Gastrocnemius medialis (tissue), 4 donors: ENCODE measurements around the gene TGFA. TPM values are rescaled to one million over a fixed set of nuclear protein-coding genes. Genes with fewer than 3 reads are reported as not detected.

Source experiments
- ATAC-seq, 2 donors: fragments of 150-250 bp; one replicate each; pipeline ENCODE4 v1.9.1; 2016
- DNase-seq, 2 donors: peaks; one replicate each; pipeline ENCODE4 v3.0.0-alpha.2; 2019
- H3K27ac ChIP-seq, 4 donors: fragments of 200-600 bp; sonication (generic); 1 replicate in 1 of 4; 2 replicates in 3 of 4; pipeline ENCODE4 v1.5.1; 2016 to 2018; ENCODE audit warnings: mild to moderate bottlenecking in 2 of 4, moderate library complexity in 1 of 4
- H3K27me3 ChIP-seq, 3 donors: fragments of 200-600 bp; sonication (generic) in 2 of 3; 1 replicate in 1 of 3; 2 replicates in 2 of 3; pipeline versions ENCODE4 v1.5.1 to v1.6.0; 2016 to 2019; ENCODE audit warnings: mild to moderate bottlenecking in 1 of 3, moderate library complexity in 1 of 3
- H3K36me3 ChIP-seq, 2 donors: fragments of 200-600 bp; sonication (generic) in 1 of 2; one replicate each; pipeline ENCODE4 v1.5.1; 2017 to 2018
- H3K4me1 ChIP-seq, 2 donors: fragments of 200-600 bp; sonication (generic) in 1 of 2; one replicate each; pipeline ENCODE4 v1.5.1; 2016 to 2017; ENCODE audit warnings: mild to moderate bottlenecking in 2 of 2
- H3K4me3 ChIP-seq, 4 donors: fragments of 200-600 bp; sonication (generic) in 3 of 4; 1 replicate in 1 of 4; 2 replicates in 3 of 4; pipeline ENCODE4 v1.5.1; 2016 to 2019; ENCODE audit warnings: mild to moderate bottlenecking in 2 of 4
- H3K9me3 ChIP-seq, 3 donors: fragments of 200-600 bp; sonication (generic) in 2 of 3; 1 replicate in 1 of 3; 2 replicates in 2 of 3; pipeline ENCODE4 v1.5.1; 2016 to 2019
- POLR2A ChIP-seq, 2 donors: fragments of 450-650 bp; IDR thresholded peaks; one replicate each; pipeline ENCODE4 v1.6.1; 2017; ENCODE audit warnings: antibody characterized with exemption in 2 of 2, mild to moderate bottlenecking in 2 of 2, moderate library complexity in 2 of 2
- in situ Hi-C, 4 donors: fragments of 200-750 bp; cut with MboI; loops; one replicate each; pipeline versions ENCODE4 v1.15.0 to v1.8.0; 2017; ENCODE audit warnings: low sequenced_read_pairs in 4 of 4
- intact Hi-C: fragments of 100-400 bp; cut with DNase I; formaldehyde crosslinking; loops from one replicate; pipeline ENCODE4 v1.15.1; 2023; ENCODE audit warnings: low total_unique reads
- total RNA-seq, 4 donors: library from RNA; depleted of rRNA; stranded (reverse); fragments of >200 nt; gene quantifications; one replicate each; pipeline versions ENCODE4 v1.1.0 to v1.2.3, GENCODE V29; 2016
- TF ChIP-seq, protein P1 (sequence below), 5 experiments: fragments of 450-650 bp in 3 of 5; fragments of 200-600 bp in 2 of 5; sonication (generic) in 2 of 5; IDR thresholded peaks in 4 of 5; conservative IDR thresholded peaks in 1 of 5; 1 replicate in 4 of 5; 2 replicates in 1 of 5; pipeline ENCODE4 v1.5.1; 2016 to 2019; ENCODE audit warnings: antibody characterized with exemption in 5 of 5, mild to moderate bottlenecking in 3 of 5, moderate library complexity in 3 of 5

Gene TGFA
- total RNA-seq, 4 donors from 2014 or later: 0.05 to 0.26 (median 0.18) TPM; not detected in 1

- H3K27ac ChIP-seq: no peak overlapping the region
- ATAC-seq (no peak), DNase-seq (no peak)
- no peaks in the 10 kb centered on the region for H3K9me3 ChIP-seq
- H3K36me3 ChIP-seq: no peaks in the 10 kb centered on the region
- peaks cover 6 to 9% of the 10 kb centered on the region in 2 donors for H3K4me1 ChIP-seq
- no peak overlapping the region for H3K4me3 ChIP-seq
- intact Hi-C loops: no loop called here
- in situ Hi-C loops: no loop called here
- TF ChIP-seq, protein P1, sequence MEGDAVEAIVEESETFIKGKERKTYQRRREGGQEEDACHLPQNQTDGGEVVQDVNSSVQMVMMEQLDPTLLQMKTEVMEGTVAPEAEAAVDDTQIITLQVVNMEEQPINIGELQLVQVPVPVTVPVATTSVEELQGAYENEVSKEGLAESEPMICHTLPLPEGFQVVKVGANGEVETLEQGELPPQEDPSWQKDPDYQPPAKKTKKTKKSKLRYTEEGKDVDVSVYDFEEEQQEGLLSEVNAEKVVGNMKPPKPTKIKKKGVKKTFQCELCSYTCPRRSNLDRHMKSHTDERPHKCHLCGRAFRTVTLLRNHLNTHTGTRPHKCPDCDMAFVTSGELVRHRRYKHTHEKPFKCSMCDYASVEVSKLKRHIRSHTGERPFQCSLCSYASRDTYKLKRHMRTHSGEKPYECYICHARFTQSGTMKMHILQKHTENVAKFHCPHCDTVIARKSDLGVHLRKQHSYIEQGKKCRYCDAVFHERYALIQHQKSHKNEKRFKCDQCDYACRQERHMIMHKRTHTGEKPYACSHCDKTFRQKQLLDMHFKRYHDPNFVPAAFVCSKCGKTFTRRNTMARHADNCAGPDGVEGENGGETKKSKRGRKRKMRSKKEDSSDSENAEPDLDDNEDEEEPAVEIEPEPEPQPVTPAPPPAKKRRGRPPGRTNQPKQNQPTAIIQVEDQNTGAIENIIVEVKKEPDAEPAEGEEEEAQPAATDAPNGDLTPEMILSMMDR (IDR thresholded peaks at IDR 0.05 in 4 of 5, conservative IDR thresholded peaks at IDR 0.05 in 1 of 5): no peak
- no peak for TF ChIP-seq POLR2A (IDR thresholded peaks at IDR 0.05)
- H3K27me3 ChIP-seq: peaks cover 34 to 41% (median 40%) of the 10 kb centered on the region in 3 donors
Measured at GRCh38 chr2:70548233-70548632, 5.4 kb downstream of the TGFA start.

DNA sequence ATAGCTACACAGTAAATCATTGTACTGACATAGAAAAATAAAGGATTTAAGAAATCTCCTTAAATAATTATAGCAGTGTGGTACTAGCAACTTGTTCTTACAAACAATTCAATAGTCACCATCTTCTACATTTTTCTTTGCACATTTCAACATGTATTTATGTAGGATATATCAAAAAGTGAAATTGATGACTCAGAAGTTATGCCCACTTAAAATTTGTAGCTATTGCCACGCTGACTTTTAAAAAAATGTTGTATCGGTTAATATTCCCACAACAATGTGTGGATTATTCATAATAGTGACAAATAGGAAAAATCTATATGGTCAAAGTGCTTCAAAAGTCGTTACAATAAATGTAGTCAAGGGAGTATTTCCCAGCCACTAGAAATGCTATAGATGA lies 6.7 kb downstream of the TGFA start:
- Histone ChIP-seq H3K4me1 (no peaks in the 10 kb centered on the region), H3K27me3 (peaks cover 22 to 27% (median 26%) of the 10 kb centered on the region in 3 donors), H3K9me3 (no peaks in the 10 kb centered on the region), H3K4me3 (no peak overlapping the region), H3K27ac (no peak overlapping the region), H3K36me3 (no peaks in the 10 kb centered on the region)
- no peak for TF ChIP-seq POLR2A (IDR thresholded peaks at IDR 0.05)
- TF ChIP-seq, protein P1 (IDR thresholded peaks at IDR 0.05 in 4 of 5, conservative IDR thresholded peaks at IDR 0.05 in 1 of 5): no peak
- DNase-seq: no peak
- no peak for ATAC-seq
- intact Hi-C loops: no loop called here
- in situ Hi-C loops: no loop called here

- intact Hi-C loops (no loop called here), in situ Hi-C loops (no loop called here)
- Histone ChIP-seq H3K4me1 (no peaks in the 10 kb centered on the region), H3K36me3 (no peaks in the 10 kb centered on the region), H3K4me3 (no peak overlapping the region), H3K27me3 (peaks cover 17 to 23% (median 22%) of the 10 kb centered on the region in 3 donors), H3K9me3 (no peaks in the 10 kb centered on the region), H3K27ac (no peak overlapping the region)
- ATAC-seq (no peak), DNase-seq (no peak)
- TF ChIP-seq, protein P1 (IDR thresholded peaks at IDR 0.05 in 4 of 5, conservative IDR thresholded peaks at IDR 0.05 in 1 of 5): no peak
- TF ChIP-seq POLR2A (IDR thresholded peaks at IDR 0.05): no peak
Measured at GRCh38 chr2:70546376-70546775, 7.2 kb downstream of the TGFA start.

DNA sequence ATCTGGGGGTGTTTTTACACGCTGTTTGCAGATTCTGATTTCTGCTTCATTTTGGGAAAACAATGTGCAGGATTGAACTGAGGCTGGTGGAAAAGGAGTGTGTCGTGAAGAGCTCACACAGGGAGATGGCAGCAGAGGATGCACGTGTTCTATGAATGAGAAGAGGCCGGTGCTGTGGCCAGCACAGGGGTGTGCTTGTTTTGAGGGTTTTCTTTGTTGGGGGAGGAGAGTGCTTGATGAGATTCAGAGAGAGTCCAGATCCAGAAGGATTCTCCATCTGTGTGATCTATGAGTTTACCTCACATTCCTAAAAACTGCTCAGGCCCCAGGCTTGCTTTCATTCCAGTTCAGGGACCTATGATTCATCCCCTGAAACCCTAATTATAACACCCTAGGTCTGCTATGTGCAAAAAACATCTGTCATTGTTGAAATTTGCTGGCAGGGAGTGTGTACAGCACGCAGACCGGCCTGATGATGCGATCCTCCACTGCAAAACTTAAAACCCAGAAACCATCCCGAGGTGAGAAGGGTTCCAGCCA lies 12.1 kb downstream of the TGFA start:
- Histone ChIP-seq H3K4me3 (no peak overlapping the region), H3K27me3 (no peaks in the 10 kb centered on the region), H3K27ac (no peak overlapping the region), H3K4me1 (no peaks in the 10 kb centered on the region), H3K36me3 (no peaks in the 10 kb centered on the region), H3K9me3 (no peaks in the 10 kb centered on the region)
- in situ Hi-C loops (no loop called here), intact Hi-C loops (no loop called here)
- TF ChIP-seq POLR2A (IDR thresholded peaks at IDR 0.05): no peak
- TF ChIP-seq, protein P1 (IDR thresholded peaks at IDR 0.05 in 4 of 5, conservative IDR thresholded peaks at IDR 0.05 in 1 of 5): no peak
- no peak for DNase-seq
- no peak for ATAC-seq

- DNase-seq (no peak), ATAC-seq (no peak)
- no peaks in the 10 kb centered on the region for H3K4me1 ChIP-seq
- no peak overlapping the region for H3K27ac ChIP-seq
- intact Hi-C loops: no loop called here
- no peaks in the 10 kb centered on the region for H3K36me3 ChIP-seq
- TF ChIP-seq, protein P1 (IDR thresholded peaks at IDR 0.05 in 4 of 5, conservative IDR thresholded peaks at IDR 0.05 in 1 of 5): no peak
- no peak for TF ChIP-seq POLR2A (IDR thresholded peaks at IDR 0.05)
- H3K9me3 ChIP-seq: no peaks in the 10 kb centered on the region
- in situ Hi-C loops: no loop called here
- H3K4me3 ChIP-seq: no peak overlapping the region
- H3K27me3 ChIP-seq: peaks cover 0 to 3% (median 0%) of the 10 kb centered on the region in 3 donors
Measured at GRCh38 chr2:70537840-70538239, 15.8 kb downstream of the TGFA start.
